NCI-H2081 (cell line): ENCODE results near the gene KIF6.
A peak's percentile ranks its signal among the peaks of the same experiment; 100 is the strongest.

ENCODE experiments used
- DNase-seq, 2 experiments: peaks; one replicate each; lab custom pipeline; 2025; lab: John Stamatoyannopoulos, UW

The KIF6 gene

GRCh38 chr6:39420300-39421265, 304.6 kb downstream of the KIF6 start:
- no peak for DNase-seq

- no peak for DNase-seq
Measured at GRCh38 chr6:39419607-39420006, 305.6 kb downstream of the KIF6 start.

GRCh38 chr6:39417440-39417839, 307.8 kb downstream of the KIF6 start:
- no peak for DNase-seq

- no peak for DNase-seq
Measured at GRCh38 chr6:39416728-39417127, 308.5 kb downstream of the KIF6 start.

- DNase-seq = peak in 1 of 2 experiments; percentile 8
Measured at GRCh38 chr6:39416026-39416425, 309.2 kb downstream of the KIF6 start.

- no peak for DNase-seq
Measured at GRCh38 chr6:39415482-39415881, 309.7 kb downstream of the KIF6 start.

- DNase-seq = no peak
Measured at GRCh38 chr6:39411465-39411864, 313.7 kb downstream of the KIF6 start.

GRCh38 chr6:39411001-39411400, 314.2 kb downstream of the KIF6 start:
- DNase-seq = no peak

- DNase-seq = no peak
Measured at GRCh38 chr6:39409889-39410288, 315.3 kb downstream of the KIF6 start.

- no peak for DNase-seq
Measured at GRCh38 chr6:39407446-39407993, 317.7 kb downstream of the KIF6 start.

GRCh38 chr6:39404312-39404711, 320.9 kb downstream of the KIF6 start:
- DNase-seq = no peak

GRCh38 chr6:39403304-39403703, 321.9 kb downstream of the KIF6 start:
- DNase-seq = no peak

- DNase-seq = no peak
Measured at GRCh38 chr6:39402239-39402751, 322.9 kb downstream of the KIF6 start.

- DNase-seq = no peak
Measured at GRCh38 chr6:39401376-39401775, 323.8 kb downstream of the KIF6 start.

- DNase-seq = no peak
Measured at GRCh38 chr6:39400026-39400425, 325.2 kb downstream of the KIF6 start.

- DNase-seq = no peak
Measured at GRCh38 chr6:39396854-39397253, 328.4 kb downstream of the KIF6 start.

GRCh38 chr6:39393075-39393474, 332.1 kb downstream of the KIF6 start:
- no peak for DNase-seq

- DNase-seq = no peak
Measured at GRCh38 chr6:39391182-39391581, 334.0 kb downstream of the KIF6 start.

GRCh38 chr6:39389484-39389767, 335.8 kb downstream of the KIF6 start:
- no peak for DNase-seq

GRCh38 chr6:39388606-39389483, 336.4 kb downstream of the KIF6 start:
- DNase-seq = peak; percentile 21 to 41

- no peak for DNase-seq
Measured at GRCh38 chr6:39387785-39388184, 337.4 kb downstream of the KIF6 start.

GRCh38 chr6:39386487-39386886, 338.7 kb downstream of the KIF6 start:
- no peak for DNase-seq
